ENCODE measurements around the gene ANKRD44.

Gene ANKRD44

GRCh38 chr2:197168705-197169104 lies 141.9 kb downstream of the ANKRD44 start:
- DNase-seq = peak; percentile 53

DNA sequence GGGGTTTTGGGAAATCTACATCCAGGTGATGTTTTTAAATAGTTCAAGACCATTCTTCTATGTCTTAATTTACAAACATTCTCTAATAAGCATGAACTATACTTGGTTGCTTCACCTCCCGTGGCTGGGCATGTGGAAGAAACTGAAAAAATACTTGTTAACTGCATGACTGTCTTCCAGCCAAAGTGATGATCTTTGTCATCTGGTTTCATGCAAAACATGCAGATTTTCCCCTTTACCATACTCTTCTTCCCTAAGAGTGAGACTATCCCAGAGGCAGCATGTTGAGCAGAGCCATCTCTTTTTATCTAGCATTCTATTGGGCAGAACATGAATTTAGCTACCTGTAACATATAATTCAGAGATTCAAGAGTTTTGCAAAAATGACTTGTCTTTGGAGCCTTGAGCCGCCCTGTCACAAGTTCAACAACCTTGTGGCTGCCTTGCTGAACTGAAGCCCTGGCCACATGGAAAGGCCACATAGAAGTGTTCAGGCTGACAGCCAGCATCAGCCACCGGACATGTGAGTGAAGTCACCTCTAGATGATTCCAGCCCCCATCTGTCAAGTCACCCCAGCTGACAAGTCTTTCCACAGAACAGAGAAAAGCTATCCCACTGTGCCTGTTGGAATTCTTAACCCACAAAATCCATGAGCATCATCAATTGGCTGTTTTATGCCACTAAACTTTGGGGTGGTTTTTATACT lies 142.8 kb downstream of the ANKRD44 start:
- DNase-seq = no peak

DNA sequence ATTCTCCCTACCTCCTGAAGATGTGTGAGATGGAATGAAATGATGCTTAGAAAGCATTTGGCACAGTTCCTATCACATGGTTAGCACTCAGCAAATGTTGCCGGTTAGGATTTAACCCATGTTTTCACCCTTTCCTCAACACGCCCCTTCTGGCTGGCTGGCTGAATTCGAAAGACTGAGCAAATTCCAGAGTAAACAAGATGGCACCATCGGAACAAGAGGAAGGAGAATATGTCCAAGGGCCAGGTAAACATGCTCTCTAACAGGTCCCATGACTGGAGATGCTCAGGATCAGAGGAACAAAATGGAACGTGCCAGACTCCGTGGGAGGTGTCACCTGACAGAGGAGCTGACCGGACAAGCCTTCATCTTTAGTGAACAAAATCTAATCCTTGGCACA lies 145.6 kb downstream of the ANKRD44 start:
- DNase-seq = no peak

- peak; percentile 44 for DNase-seq
Observed at GRCh38 chr2:197164141-197164754, 146.3 kb downstream of the ANKRD44 start.

GRCh38 chr2:197163712-197164140 lies 146.9 kb downstream of the ANKRD44 start:
- no peak for DNase-seq

DNA sequence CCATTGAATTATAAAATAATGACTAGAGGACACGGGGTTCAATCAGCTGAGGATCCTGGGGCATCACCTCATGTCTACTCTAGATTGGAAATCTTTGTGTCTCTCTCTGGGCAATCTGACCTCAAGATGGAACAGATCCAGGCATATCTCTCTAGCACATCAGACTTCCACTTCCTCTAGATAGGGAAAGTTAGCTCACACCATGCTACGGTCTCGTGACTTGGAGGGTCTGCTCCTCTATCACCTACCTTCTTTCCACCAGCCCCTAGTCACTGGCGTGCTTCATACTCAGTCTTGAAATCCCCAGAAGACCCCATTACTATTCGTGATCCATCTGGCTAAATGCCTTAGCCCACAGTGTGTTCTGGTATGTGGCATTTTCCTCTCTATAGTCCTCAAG lies 148.8 kb downstream of the ANKRD44 start:
- no peak for DNase-seq

DNA sequence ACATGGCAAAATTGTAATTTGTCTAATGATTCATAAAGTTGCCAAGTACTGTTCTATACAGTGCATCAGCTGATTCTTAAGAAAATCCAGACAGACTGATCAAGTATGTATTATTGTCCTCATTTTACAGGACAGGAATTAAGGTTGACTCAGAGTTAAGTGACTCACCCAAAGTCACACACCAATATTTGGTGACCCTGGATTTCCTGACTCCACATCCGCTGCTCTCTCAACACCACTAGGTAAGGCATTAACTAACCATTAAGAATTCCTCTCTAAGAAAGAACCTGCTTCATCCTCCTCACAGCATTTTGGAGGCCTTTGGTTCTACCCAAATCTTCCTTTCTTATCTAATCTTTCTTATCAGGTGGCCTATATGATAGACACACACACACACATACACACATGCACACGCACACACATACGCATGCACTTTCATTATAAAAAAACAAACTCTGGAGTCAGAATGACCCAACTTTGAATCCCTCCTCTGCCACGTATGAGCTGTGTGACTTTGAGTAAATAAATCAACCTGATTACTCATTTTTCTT lies 150.8 kb downstream of the ANKRD44 start:
- DNase-seq = no peak

GRCh38 chr2:197158591-197159550 lies 151.7 kb downstream of the ANKRD44 start:
- DNase-seq = no peak

GRCh38 chr2:197157879-197158537 lies 152.6 kb downstream of the ANKRD44 start:
- DNase-seq = no peak

DNA sequence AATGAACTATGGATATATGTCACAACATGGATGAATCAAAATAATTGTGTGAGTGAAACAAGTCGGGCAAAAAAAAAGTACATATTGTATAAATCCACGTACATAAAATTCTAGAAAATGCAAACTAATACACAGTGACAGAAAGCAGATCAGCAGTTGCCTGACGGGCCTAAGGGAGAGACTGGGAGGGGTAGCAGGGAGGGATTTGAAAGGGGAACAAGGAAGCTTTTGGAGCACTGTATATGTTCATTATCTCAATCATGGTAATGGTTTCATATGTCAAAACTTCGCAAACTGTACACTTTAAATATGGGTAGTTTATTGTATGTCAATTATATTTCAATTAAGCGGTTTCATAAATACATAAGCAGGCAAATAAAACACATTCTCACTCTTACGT lies 153.8 kb downstream of the ANKRD44 start:
- no peak for DNase-seq

DNA sequence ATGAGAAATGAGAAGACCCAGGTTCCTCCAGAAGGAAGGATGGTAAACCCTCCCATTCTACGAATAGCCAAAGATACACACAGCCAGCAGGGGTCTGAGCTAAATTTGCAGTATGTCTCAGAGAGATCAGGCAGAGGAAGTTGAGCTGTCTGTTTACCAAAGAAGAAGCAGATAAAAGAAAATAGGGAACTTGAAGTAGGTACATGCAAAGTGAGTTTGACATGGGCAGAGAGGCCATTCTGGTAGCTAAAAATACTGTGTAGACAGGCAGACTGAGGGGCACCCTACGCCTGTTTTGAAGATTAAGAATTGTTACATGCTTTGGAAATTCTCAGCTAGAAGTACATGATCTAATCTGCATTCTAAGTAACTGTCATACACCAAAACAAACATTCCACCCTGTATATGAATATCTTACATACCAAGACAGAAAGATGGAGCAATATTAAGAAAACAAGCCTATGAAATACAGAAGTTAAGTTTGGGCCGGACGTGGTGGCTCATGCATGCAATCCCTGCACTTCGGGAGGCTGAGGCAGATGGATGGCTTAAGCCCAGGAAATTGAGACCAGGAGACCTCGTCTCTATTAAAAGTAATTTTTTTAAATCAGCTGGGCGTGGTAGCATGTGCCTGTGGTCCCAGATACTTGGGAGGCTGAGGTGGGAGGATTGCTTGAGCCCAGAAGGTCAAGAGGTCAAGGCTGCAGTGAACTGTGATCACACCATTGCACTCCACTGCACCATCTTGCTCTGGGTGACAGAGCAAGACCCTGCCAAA lies 157.9 kb downstream of the ANKRD44 start:
- DNase-seq = no peak

DNA sequence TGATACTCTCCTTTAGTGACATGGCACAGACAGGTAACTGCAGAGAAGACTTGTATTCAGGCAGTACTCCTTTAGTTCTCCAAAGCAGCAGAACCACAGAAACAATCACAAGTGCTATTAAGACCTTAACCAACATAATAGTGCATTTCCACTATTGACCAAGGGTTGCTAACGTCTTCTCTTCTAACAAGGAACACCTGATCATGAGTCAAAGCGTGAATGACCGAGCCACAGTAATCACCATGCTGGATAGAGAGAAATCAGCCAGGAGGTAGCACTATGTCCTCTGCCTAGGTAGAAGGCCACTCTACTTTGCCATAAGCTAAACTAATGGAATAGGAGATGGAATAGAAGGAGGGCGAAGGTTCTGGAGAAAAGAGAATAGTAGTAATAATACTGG lies 161.0 kb downstream of the ANKRD44 start:
- no peak for DNase-seq

- DNase-seq = no peak
Observed at GRCh38 chr2:197148401-197148800, 162.2 kb downstream of the ANKRD44 start.

- no peak for DNase-seq
Observed at GRCh38 chr2:197147942-197148341, 162.6 kb downstream of the ANKRD44 start.

GRCh38 chr2:197146995-197147394 lies 163.6 kb downstream of the ANKRD44 start:
- no peak for DNase-seq

- DNase-seq = no peak
Observed at GRCh38 chr2:197145471-197146056, 165.0 kb downstream of the ANKRD44 start.

DNA sequence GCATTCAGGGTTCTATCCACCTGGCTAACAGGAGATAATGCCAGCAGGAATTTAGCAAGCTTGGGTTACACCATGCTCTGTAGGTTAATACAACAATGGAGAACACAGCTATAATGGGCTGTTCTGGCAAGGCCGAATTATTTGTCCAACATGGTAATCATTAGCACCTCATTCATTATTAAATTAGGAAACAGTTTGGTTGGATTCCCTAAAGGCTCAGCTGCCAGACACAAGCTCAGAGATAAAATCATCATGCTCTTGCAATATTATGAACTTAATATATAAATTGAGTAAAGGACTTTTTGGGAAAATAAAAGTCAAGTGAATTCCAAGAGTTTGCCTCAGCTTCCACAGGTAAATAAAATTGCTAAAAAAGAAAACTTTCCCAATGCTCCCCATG lies 166.4 kb downstream of the ANKRD44 start:
- no peak for DNase-seq

GRCh38 chr2:197141702-197142473 lies 168.7 kb downstream of the ANKRD44 start:
- DNase-seq = no peak

DNA sequence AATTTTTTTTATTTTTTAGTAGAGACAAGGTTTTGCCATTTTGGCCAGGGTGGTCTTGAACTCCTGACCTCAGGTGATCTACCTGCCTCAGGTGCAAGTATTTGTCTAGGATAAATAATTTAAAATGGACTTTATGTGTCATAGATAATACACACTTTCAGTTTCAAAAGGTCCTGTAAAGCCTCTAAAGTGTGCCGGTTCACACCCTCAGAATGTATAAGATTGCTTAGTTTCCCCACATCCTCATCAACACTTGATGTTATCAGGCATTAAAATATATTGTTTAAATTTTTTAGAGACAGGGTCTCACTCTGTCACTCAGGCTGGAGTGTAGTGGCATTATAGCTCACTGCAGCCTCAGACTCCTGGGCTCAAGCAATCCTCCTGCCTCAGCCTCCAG lies 170.5 kb downstream of the ANKRD44 start:
- DNase-seq = no peak

GRCh38 chr2:197138506-197138905 lies 172.1 kb downstream of the ANKRD44 start:
- DNase-seq = no peak
